Epithelial cell of proximal tubule (primary cell): ENCODE measurements around the gene NSMCE1. TPM values are rescaled to one million over a fixed set of nuclear protein-coding genes. Genes with fewer than 3 reads are reported as not detected.

Experiments used
- DNase-seq: peaks from one replicate; pipeline ENCODE4 v3.0.0-alpha.2; 2011; ENCODE audit warnings: low read depth
- H3K4me3 ChIP-seq: 2 replicates; pipeline ENCODE4 v1.5.1; 2011; ENCODE audit warnings: low read depth, mild to moderate bottlenecking, low read length
- CTCF ChIP-seq: conservative IDR thresholded peaks from 2 replicates; pipeline ENCODE4 v1.5.1; 2012; ENCODE audit warnings: low read depth, mild to moderate bottlenecking, low read length
- total RNA-seq: library from RNA; depleted of rRNA; stranded (reverse); fragments of >200 nt; gene quantifications from 2 replicates; pipeline ENCODE4 v1.2.3, GENCODE V29; 2015

The NSMCE1 gene
- total RNA-seq, 1 donor from 2014 or later = 86.3 TPM

GRCh38 chr16:27193300-27193990, 75.1 kb downstream of the NSMCE1 start:
- H3K4me3 ChIP-seq = no peak overlapping the region
- TF ChIP-seq CTCF = peak; percentile 19
- DNase-seq = no peak

- no peak for DNase-seq
- no peak for TF ChIP-seq CTCF
These were observed 77.1 kb downstream of the NSMCE1 start for GRCh38 chr16:27191352-27191924.

GRCh38 chr16:27190316-27190871, 78.2 kb downstream of the NSMCE1 start:
- DNase-seq = no peak
- TF ChIP-seq CTCF = no peak
- H3K4me3 ChIP-seq = no peak overlapping the region

More at GRCh38 chr16:27191352-27191924, 77.1 kb downstream of the NSMCE1 start:
- no peak overlapping the region for H3K4me3 ChIP-seq

GRCh38 chr16:27189335-27189972, 79.1 kb downstream of the NSMCE1 start:
- TF ChIP-seq CTCF = no peak

GRCh38 chr16:27188633-27189032, 79.9 kb downstream of the NSMCE1 start:
- no peak overlapping the region for H3K4me3 ChIP-seq
- DNase-seq = no peak
- no peak for TF ChIP-seq CTCF

More at GRCh38 chr16:27189335-27189972, 79.1 kb downstream of the NSMCE1 start:
- H3K4me3 ChIP-seq = no peak overlapping the region
- no peak for DNase-seq

- DNase-seq = no peak
- no peak for TF ChIP-seq CTCF
- no peak overlapping the region for H3K4me3 ChIP-seq
These were observed 82.8 kb downstream of the NSMCE1 start for GRCh38 chr16:27185776-27186130.
